Ecto neural progenitor cell (in vitro differentiated cells): ENCODE data around the gene SCAMP3.
A peak's percentile ranks its signal among the peaks of the same experiment; 100 is the strongest.
"Not testable (repeated sequence)": the region's sequence is repeated elsewhere in the genome, so short reads cannot be mapped to it uniquely, and the experiment has no call there.

Experiments
- DNase-seq: peaks from one replicate; pipeline ENCODE4 v3.0.0-alpha.2; 2018; ENCODE audit warnings: low spot score

SCAMP3 gene

GRCh38 chr1:155254714-155255242 lies 7.4 kb downstream of the SCAMP3 start:
- peak; percentile 57 for DNase-seq

- DNase-seq, result no peak
Observed at GRCh38 chr1:155254228-155254713, 7.9 kb downstream of the SCAMP3 start.

- DNase-seq, result no peak
Observed at GRCh38 chr1:155253797-155254196, 8.4 kb downstream of the SCAMP3 start.

GRCh38 chr1:155253208-155253607 lies 9.0 kb downstream of the SCAMP3 start:
- no peak for DNase-seq

- no peak for DNase-seq
Observed at GRCh38 chr1:155251566-155251965, 10.6 kb downstream of the SCAMP3 start.

- peak; percentile 98 for DNase-seq
Observed at GRCh38 chr1:155250633-155251449, 11.3 kb downstream of the SCAMP3 start.

GRCh38 chr1:155250246-155250632 lies 11.9 kb downstream of the SCAMP3 start:
- no peak for DNase-seq

- no peak for DNase-seq
Observed at GRCh38 chr1:155247667-155248553, 14.2 kb downstream of the SCAMP3 start.

- not testable (repeated sequence) for DNase-seq
Observed at GRCh38 chr1:155246796-155247195, 15.4 kb downstream of the SCAMP3 start.

GRCh38 chr1:155245163-155245524 lies 17.0 kb downstream of the SCAMP3 start:
- DNase-seq, result no peak

- DNase-seq, result peak; percentile 97
Observed at GRCh38 chr1:155244368-155245162, 17.6 kb downstream of the SCAMP3 start.

- DNase-seq, result no peak
Observed at GRCh38 chr1:155242805-155243358, 19.3 kb downstream of the SCAMP3 start.

- no peak for DNase-seq
Observed at GRCh38 chr1:155241841-155242264, 20.3 kb downstream of the SCAMP3 start.

- DNase-seq, result peak; percentile 75
Observed at GRCh38 chr1:155241069-155241679, 21.0 kb downstream of the SCAMP3 start.

- no peak for DNase-seq
Observed at GRCh38 chr1:155236451-155236850, 25.7 kb downstream of the SCAMP3 start.

- DNase-seq, result not testable (repeated sequence)
Observed at GRCh38 chr1:155235375-155235774, 26.8 kb downstream of the SCAMP3 start.

- not testable (repeated sequence) for DNase-seq
Observed at GRCh38 chr1:155233502-155233901, 28.7 kb downstream of the SCAMP3 start.

GRCh38 chr1:155232001-155232978 lies 29.9 kb downstream of the SCAMP3 start:
- DNase-seq, result not testable (repeated sequence)

- not testable (repeated sequence) for DNase-seq
Observed at GRCh38 chr1:155231302-155231701, 30.9 kb downstream of the SCAMP3 start.

GRCh38 chr1:155228096-155228427 lies 34.1 kb downstream of the SCAMP3 start:
- no peak for DNase-seq
